Endothelial cell (in vitro differentiated cells): ENCODE results near the gene AOX1. TPM values are rescaled to one million over a fixed set of nuclear protein-coding genes. Genes with fewer than 3 reads are reported as not detected.
"Not testable (repeated sequence)": the region's sequence is repeated elsewhere in the genome, so short reads cannot be mapped to it uniquely, and the experiment has no call there.

ENCODE experiments used
- DNase-seq: peaks from one replicate; pipeline ENCODE4 v3.0.0; 2021; ENCODE audit warnings: low spot score
- H3K27ac Mint-ChIP-seq: one replicate; pipeline ENCODE4 v1.8.0; 2021; ENCODE audit warnings: mixed read lengths, inconsistent platforms; ENCODE audit not compliant: unreplicated experiment
- H3K27me3 Mint-ChIP-seq: one replicate; pipeline ENCODE4 v1.8.0; 2021; ENCODE audit warnings: mild to moderate bottlenecking, moderate library complexity, mixed read lengths, inconsistent platforms; ENCODE audit not compliant: unreplicated experiment
- H3K36me3 Mint-ChIP-seq: one replicate; pipeline ENCODE4 v1.8.0; 2021; ENCODE audit warnings: mild to moderate bottlenecking, low read depth, mixed read lengths, inconsistent platforms; ENCODE audit not compliant: unreplicated experiment
- H3K4me1 Mint-ChIP-seq: one replicate; pipeline ENCODE4 v1.8.0; 2021; ENCODE audit warnings: mild to moderate bottlenecking, mixed read lengths, inconsistent platforms; ENCODE audit not compliant: unreplicated experiment
- H3K4me3 Mint-ChIP-seq: one replicate; pipeline ENCODE4 v1.8.0; 2021; ENCODE audit warnings: mild to moderate bottlenecking, mixed read lengths, inconsistent platforms; ENCODE audit not compliant: unreplicated experiment
- H3K9me3 Mint-ChIP-seq: one replicate; pipeline ENCODE4 v1.8.0; 2021; ENCODE audit warnings: mixed read lengths, inconsistent platforms; ENCODE audit not compliant: unreplicated experiment
- CTCF ChIP-seq: fragments of 200-600 bp; sonication (generic); IDR thresholded peaks from one replicate; pipeline ENCODE4 v1.5.0; 2021; ENCODE audit warnings: antibody characterized with exemption; ENCODE audit not compliant: unreplicated experiment
- long read RNA-seq: library from polyadenylated mRNA; unstranded; transcript quantifications from one replicate; pipeline ENCODE4 v2.0.0, GENCODE V29; 2020; ENCODE audit not compliant: unreplicated experiment
- total RNA-seq: library from RNA; stranded (reverse); fragmentation: NEBNext Ultra II Directional; extraction: Animal tissue kit (Norgen Biotek cat#: 25700); gene quantifications from one replicate; pipeline ENCODE4 v1.2.1, GENCODE V29; 2021; ENCODE audit not compliant: unreplicated experiment

Gene AOX1
- total RNA-seq = 0.80 TPM
- long read RNA-seq = 0 reads

- no peaks in the 10 kb centered on the region for H3K9me3 Mint-ChIP-seq
- H3K27me3 Mint-ChIP-seq = peaks cover 3% of the 10 kb centered on the region
- H3K36me3 Mint-ChIP-seq = no peaks in the 10 kb centered on the region
- TF ChIP-seq CTCF = no peak
- peak within 1 kb of the TSS; percentile 86 for H3K4me3 Mint-ChIP-seq
- H3K27ac Mint-ChIP-seq = no peak within 1 kb of the TSS
- peak; percentile 29 for DNase-seq
- peaks cover 3% of the 10 kb centered on the region for H3K4me1 Mint-ChIP-seq
Measured at GRCh38 chr2:200585730-200586643, at the start of gene AOX1. Gene AOX1, plus strand, starts transcription at chr2:200586014. Its CDS starts 95 bp downstream, at chr2:200586109.

- no peaks in the 10 kb centered on the region for H3K4me1 Mint-ChIP-seq
- no peaks in the 10 kb centered on the region for H3K27me3 Mint-ChIP-seq
- no peak overlapping the region for H3K4me3 Mint-ChIP-seq
- H3K27ac Mint-ChIP-seq = no peak overlapping the region
- no peak for DNase-seq
- H3K36me3 Mint-ChIP-seq = peaks cover 16% of the 10 kb centered on the region
- H3K9me3 Mint-ChIP-seq = no peaks in the 10 kb centered on the region
- no peak for TF ChIP-seq CTCF
Measured at GRCh38 chr2:200538139-200538538, 47.7 kb upstream of the AOX1 start.

GRCh38 chr2:200540793-200541192 is 45.0 kb upstream of the AOX1 start:
- Mint-ChIP-seq H3K27ac (no peak overlapping the region), H3K9me3 (no peaks in the 10 kb centered on the region), H3K4me1 (no peaks in the 10 kb centered on the region), H3K36me3 (peaks cover 26% of the 10 kb centered on the region), H3K27me3 (no peaks in the 10 kb centered on the region), H3K4me3 (no peak overlapping the region)
- no peak for DNase-seq
- TF ChIP-seq CTCF = no peak

- H3K4me1 Mint-ChIP-seq, DNase-seq, H3K27me3 Mint-ChIP-seq, H3K27ac Mint-ChIP-seq, H3K9me3 Mint-ChIP-seq, H3K4me3 Mint-ChIP-seq, H3K36me3 Mint-ChIP-seq: not testable (repeated sequence)
Measured at GRCh38 chr2:200566596-200566995, 19.2 kb upstream of the AOX1 start.

GRCh38 chr2:200567932-200568331 is 17.9 kb upstream of the AOX1 start:
- H3K4me1 Mint-ChIP-seq = no peaks in the 10 kb centered on the region
- no peak for DNase-seq
- H3K4me3 Mint-ChIP-seq = no peak overlapping the region
- no peaks in the 10 kb centered on the region for H3K27me3 Mint-ChIP-seq
- TF ChIP-seq CTCF = no peak
- no peaks in the 10 kb centered on the region for H3K9me3 Mint-ChIP-seq
- no peak overlapping the region for H3K27ac Mint-ChIP-seq
- peaks cover 4% of the 10 kb centered on the region for H3K36me3 Mint-ChIP-seq
